GM23248 (cell line): ENCODE results near the gene CEBPA.

Experiments used
- EZH2 ChIP-seq: fragments of 200-600 bp; sonication (generic); IDR thresholded peaks from 2 replicates; pipeline ENCODE4 v1.6.1; 2018; ENCODE audit warnings: antibody characterized with exemption, mild to moderate bottlenecking; ENCODE audit not compliant: insufficient read depth, poor library complexity, severe bottlenecking
- EZH2phosphoT487 ChIP-seq: fragments of 200-600 bp; sonication (generic); IDR thresholded peaks from 2 replicates; pipeline ENCODE4 v1.6.1; 2018; ENCODE audit warnings: antibody characterized with exemption, moderate library complexity, mild to moderate bottlenecking, low read depth; ENCODE audit not compliant: insufficient read depth

DNA sequence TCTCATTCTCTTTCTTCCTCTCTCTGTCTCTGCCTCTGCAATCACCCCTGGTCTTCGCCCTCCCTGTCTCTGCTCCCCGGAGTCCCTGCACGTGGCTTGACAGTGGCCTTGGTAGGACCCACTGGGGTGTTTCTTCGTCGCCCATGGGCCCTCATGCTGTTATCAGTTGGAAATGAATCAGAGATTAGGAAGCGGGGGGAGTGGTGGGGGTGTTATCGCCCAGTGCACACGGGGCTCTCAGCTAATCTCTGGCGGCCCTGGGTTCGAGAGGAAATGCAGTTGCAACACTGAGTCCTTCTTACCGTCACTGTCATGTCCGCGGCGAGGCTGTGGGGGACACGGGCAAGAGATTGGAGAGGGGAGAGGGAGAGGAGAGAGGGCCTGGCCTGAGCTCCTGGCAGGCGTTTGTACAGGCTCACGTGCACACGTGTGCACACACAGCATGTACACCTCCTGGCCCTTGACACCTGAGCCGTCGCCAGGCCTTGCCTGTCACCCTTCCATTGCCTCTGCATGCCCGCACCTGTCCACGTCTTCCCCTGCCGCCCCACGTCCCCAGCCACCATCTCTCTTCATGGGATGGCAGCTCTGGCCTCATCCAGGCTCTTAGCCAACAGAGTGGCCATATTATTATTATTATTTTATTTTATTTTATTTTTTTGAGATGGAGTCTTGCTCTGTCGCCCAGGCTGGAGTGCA lies 38.9 kb downstream of the CEBPA start:
- TF ChIP-seq EZH2 (no peak), EZH2phosphoT487 (no peak)
